ENCODE data around the gene RGMA.

The RGMA gene, protein sequence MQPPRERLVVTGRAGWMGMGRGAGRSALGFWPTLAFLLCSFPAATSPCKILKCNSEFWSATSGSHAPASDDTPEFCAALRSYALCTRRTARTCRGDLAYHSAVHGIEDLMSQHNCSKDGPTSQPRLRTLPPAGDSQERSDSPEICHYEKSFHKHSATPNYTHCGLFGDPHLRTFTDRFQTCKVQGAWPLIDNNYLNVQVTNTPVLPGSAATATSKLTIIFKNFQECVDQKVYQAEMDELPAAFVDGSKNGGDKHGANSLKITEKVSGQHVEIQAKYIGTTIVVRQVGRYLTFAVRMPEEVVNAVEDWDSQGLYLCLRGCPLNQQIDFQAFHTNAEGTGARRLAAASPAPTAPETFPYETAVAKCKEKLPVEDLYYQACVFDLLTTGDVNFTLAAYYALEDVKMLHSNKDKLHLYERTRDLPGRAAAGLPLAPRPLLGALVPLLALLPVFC

DNA sequence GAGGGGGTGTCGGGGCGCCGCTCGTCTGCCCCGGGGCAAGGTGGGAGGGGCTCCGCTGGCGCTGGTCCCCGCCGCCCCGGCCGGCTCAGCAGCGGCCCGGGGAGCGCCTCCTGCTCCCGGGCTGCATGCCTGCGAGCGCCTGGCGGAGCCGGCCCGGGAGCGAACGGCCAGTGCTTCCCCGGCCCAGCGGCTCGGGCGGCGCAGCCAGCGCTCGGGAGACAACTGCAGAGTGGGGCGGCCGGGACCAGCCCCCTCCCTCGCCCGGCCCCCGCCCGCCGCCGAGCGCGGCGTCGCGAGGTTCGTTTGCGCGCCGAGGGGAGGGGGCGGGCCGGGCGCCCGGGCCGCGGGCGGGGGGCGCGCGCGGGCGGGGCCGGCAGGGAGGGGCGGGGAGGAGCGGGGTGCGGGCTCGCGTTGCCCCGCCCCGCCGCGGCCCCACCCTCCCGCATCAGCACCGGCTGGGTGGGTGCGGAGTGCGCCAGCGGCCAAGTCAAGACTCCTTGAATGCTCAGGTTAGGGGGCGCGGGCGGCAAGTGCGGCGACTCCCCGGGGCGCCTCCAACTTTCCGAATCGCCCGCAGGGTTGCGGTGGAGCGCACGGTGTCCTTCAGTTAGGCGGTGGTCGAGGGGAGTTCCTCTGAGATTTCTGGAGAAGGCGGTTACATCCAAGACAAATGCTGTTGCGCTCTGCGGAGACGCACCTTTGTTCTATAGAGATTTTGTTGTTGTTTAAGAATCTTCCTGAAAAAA lies at the start of gene RGMA:
Gene RGMA (minus strand): TSS at position 231 of the 746 bp plus-strand sequence. CDS start 279 bp downstream, outside the sequence.
- FAIRE-seq, result no peak
- TF ChIP-seq, protein P1, sequence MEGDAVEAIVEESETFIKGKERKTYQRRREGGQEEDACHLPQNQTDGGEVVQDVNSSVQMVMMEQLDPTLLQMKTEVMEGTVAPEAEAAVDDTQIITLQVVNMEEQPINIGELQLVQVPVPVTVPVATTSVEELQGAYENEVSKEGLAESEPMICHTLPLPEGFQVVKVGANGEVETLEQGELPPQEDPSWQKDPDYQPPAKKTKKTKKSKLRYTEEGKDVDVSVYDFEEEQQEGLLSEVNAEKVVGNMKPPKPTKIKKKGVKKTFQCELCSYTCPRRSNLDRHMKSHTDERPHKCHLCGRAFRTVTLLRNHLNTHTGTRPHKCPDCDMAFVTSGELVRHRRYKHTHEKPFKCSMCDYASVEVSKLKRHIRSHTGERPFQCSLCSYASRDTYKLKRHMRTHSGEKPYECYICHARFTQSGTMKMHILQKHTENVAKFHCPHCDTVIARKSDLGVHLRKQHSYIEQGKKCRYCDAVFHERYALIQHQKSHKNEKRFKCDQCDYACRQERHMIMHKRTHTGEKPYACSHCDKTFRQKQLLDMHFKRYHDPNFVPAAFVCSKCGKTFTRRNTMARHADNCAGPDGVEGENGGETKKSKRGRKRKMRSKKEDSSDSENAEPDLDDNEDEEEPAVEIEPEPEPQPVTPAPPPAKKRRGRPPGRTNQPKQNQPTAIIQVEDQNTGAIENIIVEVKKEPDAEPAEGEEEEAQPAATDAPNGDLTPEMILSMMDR (IDR thresholded peaks at IDR 0.05; ENCODE audit: insufficient read depth, missing control alignments), result no peak

DNA sequence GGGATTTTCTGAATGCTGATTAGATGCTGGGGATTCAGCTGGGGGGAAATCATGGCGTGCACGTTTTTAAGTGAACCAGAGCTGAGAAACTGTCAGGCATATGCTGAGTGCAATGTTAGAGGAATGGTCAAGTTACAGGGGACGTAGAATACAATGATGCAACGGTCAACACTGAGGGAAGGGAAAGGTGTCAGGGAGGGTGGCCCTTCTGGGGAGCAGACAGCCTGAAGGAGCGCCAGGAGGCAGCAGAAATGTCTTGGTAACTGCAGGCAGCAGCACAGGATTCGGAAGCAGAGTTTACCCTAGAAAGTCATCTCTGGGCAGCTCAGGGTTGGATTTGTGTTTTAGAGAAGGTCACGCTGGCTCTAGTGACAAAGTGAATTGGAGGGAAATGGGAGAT lies 47.6 kb upstream of the RGMA start:
- TF ChIP-seq, protein P1 (IDR thresholded peaks at IDR 0.05; ENCODE audit: insufficient read depth, missing control alignments), result no peak
- DNase-seq (ENCODE audit: insufficient read length, low spot score) (no peak), FAIRE-seq (no peak)

More for the DNA sequence above, at the start of gene RGMA:
- DNase-seq (ENCODE audit: insufficient read length, low spot score), result no peak

DNA sequence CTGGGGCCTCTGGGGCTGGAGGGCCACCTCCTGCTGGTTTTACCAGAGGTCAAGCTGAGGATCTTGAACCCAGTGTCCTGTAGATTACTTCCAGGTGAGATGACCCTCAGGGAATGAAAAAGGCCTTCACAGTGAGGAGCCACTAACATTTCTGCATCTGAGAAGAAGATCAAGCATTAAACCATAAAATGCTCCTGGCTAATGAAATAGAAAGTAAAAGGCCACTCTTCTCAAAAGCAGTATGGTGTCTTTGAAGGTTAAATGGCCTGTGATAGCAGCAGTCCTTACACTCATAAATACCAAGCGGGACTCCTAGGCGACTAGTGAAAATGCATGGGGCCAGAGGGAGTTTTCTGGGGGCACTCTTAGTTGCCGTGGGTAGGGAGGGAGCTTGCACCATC lies 47.0 kb upstream of the RGMA start:
- no peak for DNase-seq (ENCODE audit: insufficient read length, low spot score)
- FAIRE-seq, result no peak
- TF ChIP-seq, protein P1 (IDR thresholded peaks at IDR 0.05; ENCODE audit: insufficient read depth, missing control alignments), result no peak

DNA sequence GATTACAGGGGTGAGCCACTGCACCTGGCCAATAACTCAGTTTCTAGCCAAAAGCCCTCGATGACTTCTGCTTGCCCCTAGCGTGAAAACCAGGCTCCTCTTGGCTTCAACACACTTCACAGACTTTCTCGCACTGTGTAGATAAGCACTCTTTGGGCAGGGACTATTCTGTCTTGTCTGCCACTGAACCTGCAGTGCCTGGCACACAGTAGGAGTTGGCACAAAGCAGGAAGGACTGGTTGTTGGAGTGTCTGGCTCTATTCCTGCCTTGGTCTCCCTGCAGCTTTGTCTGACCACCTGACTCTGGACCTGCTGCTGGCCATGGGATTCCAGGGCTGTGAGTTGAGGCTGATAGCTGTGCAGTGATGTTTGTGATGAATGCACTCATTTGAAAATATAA lies 46.4 kb upstream of the RGMA start:
- no peak for FAIRE-seq
- TF ChIP-seq, protein P1 (IDR thresholded peaks at IDR 0.05; ENCODE audit: insufficient read depth, missing control alignments), result no peak
- DNase-seq (ENCODE audit: insufficient read length, low spot score), result no peak

DNA sequence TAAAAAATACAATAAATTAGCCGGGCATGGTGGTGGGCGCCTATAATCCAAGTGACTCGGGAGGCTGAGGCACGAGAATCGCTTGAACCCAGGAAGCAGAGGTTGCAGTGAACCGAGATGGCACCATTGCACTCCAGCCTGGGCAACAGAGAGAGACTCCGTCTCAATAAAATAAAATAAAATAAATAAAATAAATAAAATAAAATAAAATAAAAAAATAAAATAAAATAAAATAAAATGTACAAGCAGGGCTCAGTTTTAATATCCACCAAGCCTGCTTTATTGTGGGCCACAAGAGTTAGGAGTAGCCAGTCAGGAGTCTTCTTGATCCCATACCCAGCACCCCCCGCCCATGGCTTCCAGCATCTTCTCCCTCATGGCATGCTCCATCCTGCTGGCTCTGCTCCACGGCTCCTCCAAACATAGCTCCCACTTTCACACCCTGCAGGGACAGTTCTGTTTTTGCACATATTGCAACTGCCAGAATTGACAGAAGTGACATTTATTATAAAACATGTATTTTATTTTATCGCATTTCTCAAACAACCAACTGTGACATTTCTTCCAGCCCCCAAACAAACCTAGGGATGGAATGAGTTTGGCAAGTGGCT lies 42.6 kb upstream of the RGMA start:
- DNase-seq (ENCODE audit: insufficient read length, low spot score) (no peak), FAIRE-seq (no peak)
- TF ChIP-seq, protein P1 (IDR thresholded peaks at IDR 0.05; ENCODE audit: insufficient read depth, missing control alignments), result no peak

DNA sequence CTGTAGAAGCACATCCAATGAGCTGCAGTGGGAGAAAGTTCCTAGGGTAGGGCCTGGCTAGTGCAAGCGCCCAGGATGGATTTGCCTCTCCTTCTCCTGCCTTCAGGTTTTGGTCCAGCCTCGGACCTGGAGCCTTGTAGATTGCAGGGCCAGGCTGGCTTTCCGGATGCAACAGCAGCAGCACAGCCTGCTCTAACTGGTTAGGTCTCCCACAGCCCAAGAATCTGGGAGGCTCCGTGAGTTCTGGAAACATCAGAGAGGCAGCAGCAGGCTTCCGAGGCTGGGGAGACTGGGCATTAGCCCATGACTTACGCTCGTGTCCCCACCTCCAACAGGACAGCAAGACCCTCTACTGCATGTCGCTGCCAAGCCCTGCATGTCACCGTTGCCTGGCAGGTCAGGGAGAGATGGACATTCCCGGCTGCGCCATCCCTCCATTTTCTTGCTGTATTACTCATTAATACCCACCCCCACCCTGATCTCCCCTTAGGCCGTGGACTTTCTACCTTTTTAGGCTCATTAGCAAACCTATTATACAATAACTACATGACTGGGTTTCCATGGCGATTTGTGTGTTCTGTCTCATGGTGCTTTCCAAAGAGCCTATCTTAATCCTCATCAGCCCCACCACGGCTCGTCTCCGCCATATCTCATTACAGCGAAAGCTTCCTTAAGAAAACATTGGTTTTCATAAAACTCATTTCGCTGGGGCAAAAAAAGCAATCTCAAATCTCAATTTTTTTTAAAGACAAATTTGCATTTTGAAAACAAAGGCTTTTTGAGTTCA lies 40.9 kb upstream of the RGMA start:
- TF ChIP-seq, protein P1 (IDR thresholded peaks at IDR 0.05; ENCODE audit: insufficient read depth, missing control alignments), result no peak
- DNase-seq (ENCODE audit: insufficient read length, low spot score) (peak; percentile 43), FAIRE-seq (peak; percentile 11)
